ENCODE measurements around the gene OPCML.

DNA sequence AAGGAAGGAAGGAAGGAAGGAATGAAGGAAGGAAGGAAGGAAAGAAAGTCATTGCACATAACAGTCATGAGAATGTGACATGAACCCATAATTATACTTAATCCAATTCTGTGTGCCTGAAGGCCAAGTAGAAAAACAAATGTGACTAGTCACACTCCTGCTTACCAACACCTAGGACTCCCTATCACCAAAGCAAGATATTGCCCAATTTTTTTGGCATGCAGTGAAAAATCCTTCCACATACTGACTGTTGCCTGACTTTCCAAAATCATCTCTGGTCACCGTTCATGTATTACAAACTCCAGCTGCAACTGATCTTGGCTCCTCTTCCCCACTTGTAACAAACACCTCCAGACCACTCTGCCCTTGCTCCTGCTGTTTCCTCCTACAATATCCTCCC is 516.8 kb downstream of the OPCML start:
- TF ChIP-seq, protein P1, sequence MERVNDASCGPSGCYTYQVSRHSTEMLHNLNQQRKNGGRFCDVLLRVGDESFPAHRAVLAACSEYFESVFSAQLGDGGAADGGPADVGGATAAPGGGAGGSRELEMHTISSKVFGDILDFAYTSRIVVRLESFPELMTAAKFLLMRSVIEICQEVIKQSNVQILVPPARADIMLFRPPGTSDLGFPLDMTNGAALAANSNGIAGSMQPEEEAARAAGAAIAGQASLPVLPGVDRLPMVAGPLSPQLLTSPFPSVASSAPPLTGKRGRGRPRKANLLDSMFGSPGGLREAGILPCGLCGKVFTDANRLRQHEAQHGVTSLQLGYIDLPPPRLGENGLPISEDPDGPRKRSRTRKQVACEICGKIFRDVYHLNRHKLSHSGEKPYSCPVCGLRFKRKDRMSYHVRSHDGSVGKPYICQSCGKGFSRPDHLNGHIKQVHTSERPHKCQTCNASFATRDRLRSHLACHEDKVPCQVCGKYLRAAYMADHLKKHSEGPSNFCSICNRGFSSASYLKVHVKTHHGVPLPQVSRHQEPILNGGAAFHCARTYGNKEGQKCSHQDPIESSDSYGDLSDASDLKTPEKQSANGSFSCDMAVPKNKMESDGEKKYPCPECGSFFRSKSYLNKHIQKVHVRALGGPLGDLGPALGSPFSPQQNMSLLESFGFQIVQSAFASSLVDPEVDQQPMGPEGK (CRISPR knock-in tag; IDR thresholded peaks at IDR 0.05; ENCODE audit: borderline replicate concordance): no peak
- no peak for TF ChIP-seq ZFP3 (CRISPR knock-in tag; IDR thresholded peaks at IDR 0.05)
- TF ChIP-seq OSR1 (CRISPR knock-in tag; IDR thresholded peaks at IDR 0.05): no peak
- no peak for TF ChIP-seq BACH2 (CRISPR knock-in tag; IDR thresholded peaks at IDR 0.05; ENCODE audit: borderline replicate concordance)
- no peak for TF ChIP-seq ARNTL (CRISPR knock-in tag; IDR thresholded peaks at IDR 0.05; ENCODE audit: borderline replicate concordance, low read depth)
- TF ChIP-seq GLIS3 (CRISPR knock-in tag; IDR thresholded peaks at IDR 0.05): no peak
- TF ChIP-seq, protein P2, sequence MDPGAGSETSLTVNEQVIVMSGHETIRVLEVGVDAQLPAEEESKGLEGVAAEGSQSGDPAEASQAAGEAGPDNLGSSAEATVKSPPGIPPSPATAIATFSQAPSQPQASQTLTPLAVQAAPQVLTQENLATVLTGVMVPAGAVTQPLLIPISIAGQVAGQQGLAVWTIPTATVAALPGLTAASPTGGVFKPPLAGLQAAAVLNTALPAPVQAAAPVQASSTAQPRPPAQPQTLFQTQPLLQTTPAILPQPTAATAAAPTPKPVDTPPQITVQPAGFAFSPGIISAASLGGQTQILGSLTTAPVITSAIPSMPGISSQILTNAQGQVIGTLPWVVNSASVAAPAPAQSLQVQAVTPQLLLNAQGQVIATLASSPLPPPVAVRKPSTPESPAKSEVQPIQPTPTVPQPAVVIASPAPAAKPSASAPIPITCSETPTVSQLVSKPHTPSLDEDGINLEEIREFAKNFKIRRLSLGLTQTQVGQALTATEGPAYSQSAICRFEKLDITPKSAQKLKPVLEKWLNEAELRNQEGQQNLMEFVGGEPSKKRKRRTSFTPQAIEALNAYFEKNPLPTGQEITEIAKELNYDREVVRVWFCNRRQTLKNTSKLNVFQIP (CRISPR knock-in tag; IDR thresholded peaks at IDR 0.05; ENCODE audit: borderline replicate concordance, low read depth): no peak
- no peak for TF ChIP-seq CSDC2 (CRISPR knock-in tag; IDR thresholded peaks at IDR 0.05)
- no peak for TF ChIP-seq ISL1 (CRISPR knock-in tag; IDR thresholded peaks at IDR 0.05)

Measured in SK-N-SH treated with all-trans-retinoic acid at 6 μM for 48 hours (cell line).